DND-41 (cell line): Measurements from ENCODE around the gene SYNRG.
A peak's percentile ranks its signal among the peaks of the same experiment; 100 is the strongest.

Source experiments
- ATAC-seq: fragments of 200-7000 bp; cut with Tn5 transposase; 3 replicates; pipeline ENCODE4 v1.9.1; 2021; ENCODE audit warnings: low read depth; ENCODE audit not compliant: insufficient read depth
- DNase-seq: peaks from one replicate; pipeline ENCODE4 v3.0.0-alpha.2; 2020
- H2AFZ ChIP-seq: 2 replicates; pipeline ENCODE4 v1.6.0; 2012; ENCODE audit warnings: low read depth, low read length
- H3K27ac ChIP-seq: 2 replicates; pipeline ENCODE4 v1.5.1; 2012; ENCODE audit warnings: low read length, inconsistent platforms
- H3K27me3 ChIP-seq: fragments of 200-600 bp; sonication (generic); 2 replicates; pipeline ENCODE4 v1.6.0; 2012; ENCODE audit warnings: low read length, mild to moderate bottlenecking, inconsistent platforms; ENCODE audit not compliant: insufficient read depth, poor library complexity
- H3K36me3 ChIP-seq: 2 replicates; pipeline ENCODE4 v1.5.1; 2012; ENCODE audit warnings: low read length, inconsistent platforms; ENCODE audit not compliant: insufficient read depth
- H3K4me1 ChIP-seq: 2 replicates; pipeline ENCODE4 v1.5.1; 2012; ENCODE audit warnings: mild to moderate bottlenecking, low read length; ENCODE audit not compliant: insufficient read depth
- H3K4me2 ChIP-seq: 2 replicates; pipeline ENCODE4 v1.6.0; 2012; ENCODE audit warnings: mild to moderate bottlenecking, moderate library complexity, low read length, inconsistent platforms; ENCODE audit not compliant: insufficient read depth
- H3K4me3 ChIP-seq, 2 experiments: fragments of 200-600 bp in 1 of 2; shearing (Covaris generic) in 1 of 2; 2 replicates each; pipeline ENCODE4 v1.5.1; 2012 to 2016; ENCODE audit warnings: inconsistent platforms in 2 of 2, low read length in 2 of 2, mild to moderate bottlenecking in 2 of 2, low read depth in 1 of 2, moderate library complexity in 1 of 2
- H3K79me2 ChIP-seq: 2 replicates; pipeline ENCODE4 v1.6.0; 2012; ENCODE audit warnings: low read length, inconsistent platforms; ENCODE audit not compliant: insufficient read depth
- H3K9ac ChIP-seq: 2 replicates; pipeline ENCODE4 v1.6.0; 2012; ENCODE audit warnings: low read depth, mild to moderate bottlenecking, inconsistent platforms, low read length, moderate library complexity
- H3K9me3 ChIP-seq: 2 replicates; pipeline ENCODE4 v1.5.1; 2012; ENCODE audit warnings: low read length, moderate library complexity, mild to moderate bottlenecking, inconsistent platforms; ENCODE audit not compliant: insufficient read depth, severe bottlenecking
- H4K20me1 ChIP-seq: 2 replicates; pipeline ENCODE4 v1.6.0; 2012; ENCODE audit warnings: low read length; ENCODE audit not compliant: insufficient read depth
- EZH2 ChIP-seq: IDR thresholded peaks from 3 replicates; pipeline ENCODE4 v1.6.1; 2012; ENCODE audit warnings: borderline replicate concordance, low read depth, mild to moderate bottlenecking, moderate library complexity, low read length, inconsistent platforms; ENCODE audit not compliant: severe bottlenecking
- TF ChIP-seq, protein P1 (sequence below): IDR thresholded peaks from 2 replicates; pipeline ENCODE4 v1.5.1; 2012; ENCODE audit warnings: borderline replicate concordance, low read length, moderate library complexity, mild to moderate bottlenecking; ENCODE audit not compliant: poor library complexity, severe bottlenecking; ENCODE audit errors: extremely low read depth

Gene SYNRG

DNA sequence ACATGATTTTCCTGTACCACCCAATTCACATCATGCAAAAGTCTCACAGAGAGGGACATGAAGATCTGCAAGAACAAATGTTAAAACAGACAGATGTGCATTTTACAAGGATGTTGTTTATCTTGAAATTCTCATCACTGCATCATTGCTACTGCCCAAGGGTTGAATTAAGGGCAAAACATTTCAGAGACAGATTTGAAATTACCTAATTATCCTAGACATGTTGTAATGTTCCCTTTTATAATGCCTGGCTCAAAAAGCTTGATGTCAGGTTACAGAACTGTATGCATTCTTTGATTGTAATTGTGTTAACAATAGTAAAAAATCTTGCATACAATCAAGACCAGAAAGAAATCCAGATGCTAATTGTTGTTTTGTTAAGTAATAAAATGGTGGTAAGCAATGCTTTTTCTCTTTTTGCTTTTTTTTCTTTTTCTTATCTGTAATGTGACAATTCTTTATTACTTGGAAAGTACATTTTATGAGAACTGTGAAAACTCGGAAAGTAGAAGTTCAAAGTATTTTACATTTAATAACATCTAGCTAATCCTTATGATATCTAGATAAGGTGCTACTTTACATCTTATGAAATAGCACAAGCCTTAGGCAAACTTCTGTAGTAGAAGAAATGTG lies 123.2 kb downstream of the SYNRG start:
- Histone ChIP-seq H3K27ac (no peak overlapping the region), H3K4me3 (no peak overlapping the region), H3K36me3 (no peaks in the 10 kb centered on the region), H3K9me3 (no peaks in the 10 kb centered on the region), H3K27me3 (peaks cover 9% of the 10 kb centered on the region), H3K79me2 (peaks cover 9% of the 10 kb centered on the region; the same call in 1 of the 2 replicates), H3K4me1 (peaks cover 29% of the 10 kb centered on the region), H3K4me2 (no peak overlapping the region), H3K9ac (no peak overlapping the region), H4K20me1 (peaks cover 6% of the 10 kb centered on the region; the same call in 1 of the 2 replicates), H2AFZ (no peak overlapping the region)
- TF ChIP-seq, protein P1, sequence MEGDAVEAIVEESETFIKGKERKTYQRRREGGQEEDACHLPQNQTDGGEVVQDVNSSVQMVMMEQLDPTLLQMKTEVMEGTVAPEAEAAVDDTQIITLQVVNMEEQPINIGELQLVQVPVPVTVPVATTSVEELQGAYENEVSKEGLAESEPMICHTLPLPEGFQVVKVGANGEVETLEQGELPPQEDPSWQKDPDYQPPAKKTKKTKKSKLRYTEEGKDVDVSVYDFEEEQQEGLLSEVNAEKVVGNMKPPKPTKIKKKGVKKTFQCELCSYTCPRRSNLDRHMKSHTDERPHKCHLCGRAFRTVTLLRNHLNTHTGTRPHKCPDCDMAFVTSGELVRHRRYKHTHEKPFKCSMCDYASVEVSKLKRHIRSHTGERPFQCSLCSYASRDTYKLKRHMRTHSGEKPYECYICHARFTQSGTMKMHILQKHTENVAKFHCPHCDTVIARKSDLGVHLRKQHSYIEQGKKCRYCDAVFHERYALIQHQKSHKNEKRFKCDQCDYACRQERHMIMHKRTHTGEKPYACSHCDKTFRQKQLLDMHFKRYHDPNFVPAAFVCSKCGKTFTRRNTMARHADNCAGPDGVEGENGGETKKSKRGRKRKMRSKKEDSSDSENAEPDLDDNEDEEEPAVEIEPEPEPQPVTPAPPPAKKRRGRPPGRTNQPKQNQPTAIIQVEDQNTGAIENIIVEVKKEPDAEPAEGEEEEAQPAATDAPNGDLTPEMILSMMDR: no peak
- no peak for TF ChIP-seq EZH2
- no peak for DNase-seq
- no peak for ATAC-seq

DNA sequence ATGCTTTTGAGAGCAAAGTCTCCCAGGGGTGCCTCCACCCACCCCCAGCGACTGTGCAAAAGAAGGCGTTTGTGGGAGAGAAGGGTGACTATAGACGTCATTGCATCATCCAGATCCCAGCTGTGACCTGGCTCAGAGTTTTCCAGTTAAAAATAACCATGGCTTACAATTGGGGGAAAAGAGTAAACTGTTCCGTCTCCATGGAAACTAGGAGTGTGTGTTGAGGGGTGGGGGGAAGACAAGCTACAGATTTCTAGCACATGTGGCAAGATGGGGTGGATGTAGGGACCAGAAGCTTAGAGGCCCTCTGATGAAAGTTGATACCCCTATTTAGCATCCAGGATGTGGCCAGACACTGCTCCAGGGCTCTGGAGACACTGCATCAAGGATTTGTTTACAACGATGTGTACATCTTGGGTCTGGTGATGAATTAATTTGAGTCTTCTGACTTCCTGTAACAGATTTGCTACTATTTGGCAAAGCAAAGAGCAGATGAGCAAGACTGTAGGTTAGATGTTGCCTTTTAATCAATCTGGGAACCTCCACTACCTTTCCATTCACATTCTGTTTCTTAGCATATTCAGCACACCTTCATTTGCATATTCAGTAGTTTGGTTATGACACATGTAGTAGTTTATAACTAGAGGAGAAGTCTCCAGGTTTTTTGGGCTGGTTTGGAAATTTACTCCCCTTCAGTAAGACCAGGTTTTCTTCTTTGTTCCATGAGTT lies 125.7 kb downstream of the SYNRG start:
- TF ChIP-seq EZH2: no peak
- TF ChIP-seq, protein P1: no peak
- no peak overlapping the region for H3K4me2 ChIP-seq

GRCh38 chr17:37481001-37481665 lies 128.1 kb downstream of the SYNRG start:
- Histone ChIP-seq H4K20me1 (no peaks in the 10 kb centered on the region), H3K79me2 (no peaks in the 10 kb centered on the region), H3K4me3 (no peak overlapping the region), H3K4me2 (no peak overlapping the region), H3K9me3 (no peaks in the 10 kb centered on the region), H3K9ac (no peak overlapping the region), H3K27ac (no peak overlapping the region), H3K27me3 (no peaks in the 10 kb centered on the region), H2AFZ (no peak overlapping the region), H3K36me3 (peaks cover 38% of the 10 kb centered on the region), H3K4me1 (peaks cover 8% of the 10 kb centered on the region; the same call in 1 of the 2 replicates)
- ATAC-seq: no peak
- no peak for DNase-seq
- TF ChIP-seq, protein P1: no peak
- TF ChIP-seq EZH2: no peak

More for the DNA sequence above, 125.7 kb downstream of the SYNRG start:
- Histone ChIP-seq H4K20me1 (no peaks in the 10 kb centered on the region), H3K9me3 (no peaks in the 10 kb centered on the region), H3K79me2 (no peaks in the 10 kb centered on the region), H3K4me3 (no peak overlapping the region), H3K27ac (no peak overlapping the region), H3K27me3 (no peaks in the 10 kb centered on the region), H3K36me3 (peaks cover 15% of the 10 kb centered on the region), H3K4me1 (peaks cover 10% of the 10 kb centered on the region), H3K9ac (no peak overlapping the region), H2AFZ (no peak overlapping the region)
- ATAC-seq: peak; percentile 35; the same call in 1 of the 3 replicates
- no peak for DNase-seq
